Activated naive CD8-positive, alpha-beta T cell treated with anti-CD3 and anti-CD28 coated beads, Interleukin-2, amount 10 ng/mL, durations not matched to agents 7 days and 5 days (primary cell): ENCODE results near the gene DNAJC18. TPM values are rescaled to one million over a fixed set of nuclear protein-coding genes. Genes with fewer than 3 reads are reported as not detected.
A peak's percentile ranks its signal among the peaks of the same experiment; 100 is the strongest.
"Not testable (repeated sequence)": the region's sequence is repeated elsewhere in the genome, so short reads cannot be mapped to it uniquely, and the experiment has no call there.

ENCODE experiments used
- ATAC-seq: fragments of 150-1000 bp; cut with Tn5 transposase; one replicate; pipeline ENCODE4 v1.10.0; 2021; ENCODE audit warnings: low read depth, moderate library complexity
- POLR2A ChIA-PET: fragments of 350-600 bp; sonication (Branson Sonifier 250); formaldehyde crosslinking; loops from one replicate; lab custom pipeline; 2021; ENCODE audit warnings: antibody characterized with exemption; lab: Charles Lee
- DNase-seq: peaks from one replicate; pipeline ENCODE4 v3.0.0; 2021
- H3K27ac Mint-ChIP-seq: one replicate; pipeline ENCODE4 v1.8.0; 2022; ENCODE audit warnings: mild to moderate bottlenecking, mixed read lengths
- H3K27me3 Mint-ChIP-seq: one replicate; pipeline ENCODE4 v1.8.0; 2022; ENCODE audit warnings: mild to moderate bottlenecking, moderate library complexity, mixed read lengths
- H3K36me3 Mint-ChIP-seq: one replicate; pipeline ENCODE4 v1.8.0; 2021; ENCODE audit warnings: mild to moderate bottlenecking, mixed read lengths
- H3K4me1 Mint-ChIP-seq: one replicate; pipeline ENCODE4 v1.8.0; 2021; ENCODE audit warnings: mixed read lengths
- H3K4me3 Mint-ChIP-seq: one replicate; pipeline ENCODE4 v1.8.0; 2022; ENCODE audit warnings: mild to moderate bottlenecking, moderate library complexity, mixed read lengths
- H3K9me3 Mint-ChIP-seq: one replicate; pipeline ENCODE4 v1.8.0; 2021; ENCODE audit warnings: mixed read lengths
- total RNA-seq, 2 experiments: library from RNA; stranded (reverse); gene quantifications; one replicate each; pipeline ENCODE4 v1.2.3, GENCODE V29; 2021

Gene DNAJC18
- total RNA-seq, result 1 to 10 TPM; 4.2 to 5.7 TPM

DNA sequence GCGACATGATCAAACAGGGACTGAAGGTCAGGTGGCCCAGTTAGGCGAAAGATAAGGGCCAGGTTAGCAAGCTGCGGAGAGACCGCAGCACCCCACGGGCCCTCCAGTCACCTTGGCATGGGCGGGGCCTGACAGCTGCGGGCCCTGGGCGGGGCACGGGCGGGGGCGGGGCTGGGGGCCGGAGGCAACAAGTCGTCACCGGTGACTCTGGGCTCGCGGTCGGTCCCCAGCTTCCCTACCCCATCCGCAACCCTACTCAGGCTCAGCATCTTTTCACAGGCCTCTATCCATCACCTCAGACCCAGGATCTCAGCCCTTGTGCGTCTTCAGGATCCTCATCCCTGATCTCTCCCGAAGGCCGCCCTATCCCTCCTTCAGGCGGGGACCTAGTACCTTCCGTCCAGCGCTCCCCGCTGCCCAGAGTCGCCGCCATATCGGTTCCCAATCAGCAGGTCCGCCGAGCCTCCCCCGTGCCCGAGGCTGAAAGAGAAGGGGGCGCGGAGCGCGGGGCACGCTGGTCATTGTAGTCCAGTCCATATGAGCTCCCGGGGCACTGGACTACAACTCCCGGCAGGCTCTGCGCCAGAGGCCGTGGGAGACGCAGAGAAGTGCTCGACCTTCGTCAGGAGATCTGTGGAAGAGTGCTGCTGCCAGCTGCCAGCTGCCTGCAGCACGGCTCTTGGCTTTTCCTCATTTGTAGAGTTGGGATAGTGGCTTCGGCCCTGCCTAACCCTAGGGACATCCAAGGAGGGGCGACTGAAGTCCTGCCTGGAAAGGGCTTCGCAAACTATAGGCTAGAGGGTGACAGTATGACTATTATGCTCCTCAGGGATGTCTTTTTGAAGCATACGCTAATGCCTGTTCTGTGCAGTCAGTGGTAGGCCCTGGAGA lies at the start of gene DNAJC18:
DNAJC18 (minus strand) TSS at position 513 of the 891 bp plus-strand sequence; CDS start at position 433, 80 bp downstream.
- ATAC-seq, result peak; percentile 90
- H3K36me3 Mint-ChIP-seq, result peaks cover 3% of the 10 kb centered on the region

GRCh38 chr5:139488260-139488659 lies 48.9 kb upstream of the DNAJC18 start:
- Mint-ChIP-seq H3K27ac (peak overlapping the region; percentile 74), H3K9me3 (no peaks in the 10 kb centered on the region), H3K27me3 (peaks cover 2% of the 10 kb centered on the region), H3K4me3 (no peak overlapping the region), H3K36me3 (no peaks in the 10 kb centered on the region), H3K4me1 (peaks cover 17% of the 10 kb centered on the region)
- POLR2A ChIA-PET, result interaction anchor here (0.5 to 1.0 kb wide), 2 partner anchors 72 to 1174 kb away, joined by 3 read pairs; no protein-coding TSS in a partner anchor
- no peak for DNase-seq
- ATAC-seq, result peak; percentile 34

More for the DNA sequence above, at the start of gene DNAJC18:
- POLR2A ChIA-PET, result interaction anchor here (0.5 to 2.3 kb wide), 14 partner anchors 10 to 122 kb away, joined by 3 to 14 read pairs (median 4); partner anchors contain the start of genes SMIM33, STING1 and UBE2D2
- Mint-ChIP-seq H3K27me3 (peaks cover 14% of the 10 kb centered on the region), H3K4me1 (peaks cover 27% of the 10 kb centered on the region), H3K9me3 (no peaks in the 10 kb centered on the region), H3K27ac (peak within 1 kb of the TSS; percentile 100), H3K4me3 (peak within 1 kb of the TSS; percentile 99)
- DNase-seq, result peak; percentile 88

DNA sequence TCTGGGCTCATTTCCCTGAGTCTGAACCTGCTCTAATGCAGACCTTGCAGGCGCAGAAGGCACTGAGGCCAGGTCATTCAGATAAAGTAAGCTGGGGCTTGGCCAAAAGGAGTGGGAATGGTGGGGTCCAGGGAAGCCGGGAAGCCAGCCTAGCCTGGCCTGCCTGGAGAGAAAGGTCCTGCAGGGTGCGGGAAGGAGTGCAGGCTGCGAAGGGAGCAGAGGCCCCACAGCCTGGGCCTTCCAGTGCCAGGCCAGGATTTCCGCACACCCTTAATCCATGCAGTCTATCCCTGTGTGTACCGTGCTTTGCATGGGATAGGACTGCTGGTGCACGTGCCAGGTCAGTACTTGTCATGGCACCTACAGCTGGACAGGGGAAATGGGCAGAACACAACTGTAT lies 46.9 kb upstream of the DNAJC18 start:
- no peaks in the 10 kb centered on the region for H3K9me3 Mint-ChIP-seq
- H3K4me1 Mint-ChIP-seq, result peaks cover 18% of the 10 kb centered on the region
- POLR2A ChIA-PET, result no interaction called here
- H3K27ac Mint-ChIP-seq, result no peak overlapping the region
- no peak overlapping the region for H3K4me3 Mint-ChIP-seq
- H3K27me3 Mint-ChIP-seq, result peaks cover 2% of the 10 kb centered on the region
- ATAC-seq (no peak), DNase-seq (no peak)
- no peaks in the 10 kb centered on the region for H3K36me3 Mint-ChIP-seq

- H3K9me3 Mint-ChIP-seq, ATAC-seq, H3K27me3 Mint-ChIP-seq: not testable (repeated sequence)
- Mint-ChIP-seq H3K36me3 (peaks cover 16% of the 10 kb centered on the region), H3K4me3 (peak overlapping the region; percentile 94), H3K27ac (peak overlapping the region; percentile 97), H3K4me1 (peaks cover 19% of the 10 kb centered on the region)
- peak; percentile 56 for DNase-seq
- POLR2A ChIA-PET, result interaction anchor here (0.6 to 2.3 kb wide), 18 partner anchors 10 to 729 kb away, joined by 3 to 26 read pairs (median 6); partner anchors contain the start of genes CXXC5, DNAJC18, SMIM33 and UBE2D2
Observed at GRCh38 chr5:139482890-139483208, 43.5 kb upstream of the DNAJC18 start.

- H3K4me3 Mint-ChIP-seq, result peak within 1 kb of the TSS; percentile 94
- DNase-seq, result peak; percentile 67
- no peaks in the 10 kb centered on the region for H3K9me3 Mint-ChIP-seq
- peaks cover 16% of the 10 kb centered on the region for H3K36me3 Mint-ChIP-seq
- peak within 1 kb of the TSS; percentile 97 for H3K27ac Mint-ChIP-seq
- no peaks in the 10 kb centered on the region for H3K27me3 Mint-ChIP-seq
- H3K4me1 Mint-ChIP-seq, result peaks cover 21% of the 10 kb centered on the region
- peak; percentile 75 for ATAC-seq
- POLR2A ChIA-PET, result interaction anchor here (0.5 to 2.3 kb wide), 28 partner anchors 9 to 728 kb away, joined by 3 to 26 read pairs (median 4); partner anchors contain the start of genes CXXC5, DNAJC18, SMIM33 and UBE2D2
Observed at GRCh38 chr5:139482050-139482889, 42.9 kb upstream of the DNAJC18 start, which contains the start of gene STING1. TSS of gene STING1 (minus strand) at chr5:139482758. CDS start at chr5:139481704, 1,054 bp downstream.

DNA sequence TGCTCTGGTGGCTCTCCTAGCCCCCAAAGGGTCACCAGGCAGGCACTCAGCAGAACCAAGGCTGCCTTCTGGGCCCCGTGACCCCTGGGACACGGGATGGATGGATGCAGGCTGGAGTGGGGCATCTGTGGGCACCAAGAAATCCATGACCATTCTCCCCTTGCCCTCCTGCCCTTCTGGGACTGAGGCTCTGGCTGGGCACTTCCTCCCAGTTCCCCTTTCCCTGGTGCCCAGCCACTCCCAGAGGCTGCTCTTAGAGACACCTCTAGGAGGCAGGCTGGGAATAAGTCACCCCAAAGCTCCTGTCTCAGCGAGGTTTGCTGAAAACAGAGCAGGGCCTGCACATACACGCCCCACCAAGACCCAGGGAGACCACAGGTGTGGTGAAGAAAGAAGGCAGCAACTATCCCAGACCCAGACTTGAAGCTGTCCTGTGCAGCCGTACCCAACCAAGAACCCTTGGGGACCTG lies 42.3 kb upstream of the DNAJC18 start:
- H3K27me3 Mint-ChIP-seq, result no peaks in the 10 kb centered on the region
- POLR2A ChIA-PET, result interaction anchor here (0.6 to 2.3 kb wide), 23 partner anchors 9 to 154 kb away, joined by 3 to 26 read pairs (median 4); partner anchors contain the start of genes DNAJC18, SMIM33 and UBE2D2
- peak; percentile 12 for ATAC-seq
- no peaks in the 10 kb centered on the region for H3K9me3 Mint-ChIP-seq
- peak overlapping the region; percentile 94 for H3K4me3 Mint-ChIP-seq
- H3K36me3 Mint-ChIP-seq, result peaks cover 16% of the 10 kb centered on the region
- no peak for DNase-seq
- peak overlapping the region; percentile 97 for H3K27ac Mint-ChIP-seq
- H3K4me1 Mint-ChIP-seq, result peaks cover 21% of the 10 kb centered on the region

DNA sequence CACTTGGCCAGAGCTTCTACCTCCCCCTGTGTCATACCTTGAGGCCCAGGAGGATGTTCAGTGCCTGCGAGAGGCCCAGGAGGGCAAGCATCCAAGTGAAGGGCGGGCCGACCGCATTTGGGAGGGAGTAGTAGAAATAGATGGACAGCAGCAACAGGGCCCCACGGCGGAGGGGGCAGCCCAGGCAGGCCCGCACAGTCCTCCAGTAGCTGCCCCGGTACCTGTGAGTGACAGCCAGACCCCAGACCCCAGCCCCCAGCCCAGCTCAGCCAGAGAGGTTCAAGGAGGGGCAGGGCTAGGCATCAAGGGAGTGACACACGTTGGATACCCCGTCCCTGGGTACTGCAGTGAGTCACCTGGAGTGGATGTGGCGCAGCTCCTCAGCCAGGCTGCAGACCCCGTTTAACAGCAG lies 41.8 kb upstream of the DNAJC18 start:
- DNase-seq (no peak), ATAC-seq (no peak)
- Mint-ChIP-seq H3K4me3 (peak overlapping the region; percentile 94), H3K27ac (peak overlapping the region; percentile 97), H3K9me3 (no peaks in the 10 kb centered on the region), H3K36me3 (peaks cover 16% of the 10 kb centered on the region), H3K27me3 (no peaks in the 10 kb centered on the region), H3K4me1 (peaks cover 23% of the 10 kb centered on the region)
- POLR2A ChIA-PET, result interaction anchor here (0.6 to 2.3 kb wide), 12 partner anchors 8 to 87 kb away, joined by 3 to 26 read pairs (median 6); partner anchors contain the start of genes DNAJC18, SMIM33 and UBE2D2

GRCh38 chr5:139479729-139480128 lies 40.4 kb upstream of the DNAJC18 start:
- not testable (repeated sequence) for H3K4me3 Mint-ChIP-seq, H3K9me3 Mint-ChIP-seq, H3K27ac Mint-ChIP-seq, H3K27me3 Mint-ChIP-seq, ATAC-seq, DNase-seq
- POLR2A ChIA-PET, result interaction anchor here (0.7 to 1.1 kb wide), 3 partner anchors 33 to 827 kb away, joined by 3 to 5 read pairs (median 4); no protein-coding TSS in a partner anchor
- Mint-ChIP-seq H3K36me3 (peaks cover 25% of the 10 kb centered on the region), H3K4me1 (peaks cover 35% of the 10 kb centered on the region)

DNA sequence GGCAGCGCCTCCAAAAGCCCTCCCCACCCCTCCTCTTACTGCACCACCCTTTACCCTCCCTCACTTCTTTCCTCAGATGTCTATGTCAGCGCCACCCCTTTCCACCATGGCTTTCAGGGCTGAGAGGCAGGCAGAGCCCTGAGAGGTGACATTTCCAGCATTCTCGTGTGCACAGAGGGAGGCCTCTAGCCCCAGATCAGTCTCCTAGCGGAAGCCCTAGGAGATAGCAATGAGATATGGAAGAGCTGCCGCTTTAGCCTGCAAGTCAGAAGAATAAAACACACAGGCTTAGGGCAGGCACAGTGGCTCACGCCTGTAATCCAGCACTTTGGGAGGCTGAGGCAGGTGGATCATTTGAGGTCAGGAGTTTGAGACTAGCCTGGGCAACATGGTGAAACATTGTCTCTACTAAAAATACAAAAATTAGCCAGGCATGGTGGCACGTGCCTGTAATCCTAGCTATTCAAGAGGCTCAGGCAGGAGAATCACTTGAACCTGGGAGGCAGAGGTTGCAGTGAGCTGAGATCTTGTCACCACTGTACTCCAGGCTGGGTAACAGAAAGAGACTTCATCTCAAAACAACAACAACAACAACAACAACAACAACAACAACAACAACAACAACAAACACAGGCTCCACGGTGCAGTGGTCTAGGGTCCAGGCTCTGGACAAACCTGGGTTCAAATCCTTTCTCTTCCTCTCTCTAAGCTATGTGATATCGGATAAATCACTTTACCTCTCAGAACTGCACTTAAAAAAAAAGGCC lies 39.5 kb upstream of the DNAJC18 start:
- peaks cover 37% of the 10 kb centered on the region for H3K4me1 Mint-ChIP-seq

GRCh38 chr5:139475865-139476617 lies 36.7 kb upstream of the DNAJC18 start:
- Mint-ChIP-seq H3K4me3 (no peak overlapping the region), H3K4me1 (peaks cover 44% of the 10 kb centered on the region), H3K27ac (peak overlapping the region; percentile 75), H3K36me3 (peaks cover 28% of the 10 kb centered on the region), H3K9me3 (no peaks in the 10 kb centered on the region), H3K27me3 (no peaks in the 10 kb centered on the region)
- no peak for DNase-seq
- no peak for ATAC-seq
- POLR2A ChIA-PET, result interaction anchor here (1.1 kb wide), 1 partner anchor 18 kb away, joined by 3 read pairs; no protein-coding TSS in a partner anchor

More for the DNA sequence above, 39.5 kb upstream of the DNAJC18 start:
- not testable (repeated sequence) for H3K27me3 Mint-ChIP-seq, H3K9me3 Mint-ChIP-seq, H3K4me3 Mint-ChIP-seq, DNase-seq, H3K27ac Mint-ChIP-seq, ATAC-seq
- H3K36me3 Mint-ChIP-seq, result peaks cover 28% of the 10 kb centered on the region
- POLR2A ChIA-PET, result interaction anchor here (0.7 to 1.1 kb wide), 2 partner anchors 33 to 82 kb away, joined by 3 to 4 read pairs; no protein-coding TSS in a partner anchor
